Activated naive CD8-positive, alpha-beta T cell treated with anti-CD3 and anti-CD28 coated beads, Interleukin-2, amount 50 U/mL, for 24 hours (primary cell): ENCODE data around the gene CABP4.
"Not testable (repeated sequence)": the region's sequence is repeated elsewhere in the genome, so short reads cannot be mapped to it uniquely, and the experiment has no call there.

ENCODE experiments used
- ATAC-seq: fragments of 150-1000 bp; cut with Tn5 transposase; one replicate; pipeline ENCODE4 v1.10.0; 2021
- DNase-seq: peaks from one replicate; pipeline ENCODE4 v3.0.0; 2021
- H3K27ac Mint-ChIP-seq: one replicate; pipeline ENCODE4 v1.8.0; 2021; ENCODE audit warnings: mild to moderate bottlenecking, mixed read lengths
- H3K27me3 Mint-ChIP-seq: one replicate; pipeline ENCODE4 v1.8.0; 2021; ENCODE audit warnings: mixed read lengths
- H3K36me3 Mint-ChIP-seq: one replicate; pipeline ENCODE4 v1.8.0; 2021; ENCODE audit warnings: low read depth, mixed read lengths
- H3K4me1 Mint-ChIP-seq: one replicate; pipeline ENCODE4 v1.8.0; 2021; ENCODE audit warnings: mixed read lengths
- H3K4me3 Mint-ChIP-seq: one replicate; pipeline ENCODE4 v1.8.0; 2021; ENCODE audit warnings: mild to moderate bottlenecking, moderate library complexity, mixed read lengths
- H3K9me3 Mint-ChIP-seq: one replicate; pipeline ENCODE4 v1.8.0; 2021; ENCODE audit warnings: mixed read lengths

Gene CABP4

GRCh38 chr11:67468456-67468758, 13.3 kb downstream of the CABP4 start:
- no peaks in the 10 kb centered on the region for H3K9me3 Mint-ChIP-seq
- peak overlapping the region; percentile 91 for H3K4me3 Mint-ChIP-seq
- H3K27ac Mint-ChIP-seq: peak overlapping the region; percentile 88
- DNase-seq (peak; percentile 41), ATAC-seq (peak; percentile 0)
- no peaks in the 10 kb centered on the region for H3K27me3 Mint-ChIP-seq
- no peaks in the 10 kb centered on the region for H3K36me3 Mint-ChIP-seq
- H3K4me1 Mint-ChIP-seq: peaks cover 34% of the 10 kb centered on the region

- peak; percentile 87 for ATAC-seq
- H3K4me3 Mint-ChIP-seq: peak within 1 kb of the TSS; percentile 91
- H3K36me3 Mint-ChIP-seq: no peaks in the 10 kb centered on the region
Measured at GRCh38 chr11:67468759-67469507, 13.8 kb downstream of the CABP4 start, which contains the start of gene TMEM134. Gene TMEM134 (minus strand): TSS chr11:67469251. CDS start chr11:67469192, 59 bp downstream.

GRCh38 chr11:67469508-67469811, 14.3 kb downstream of the CABP4 start:
- no peaks in the 10 kb centered on the region for H3K9me3 Mint-ChIP-seq
- DNase-seq: no peak
- peak overlapping the region; percentile 65 for H3K27ac Mint-ChIP-seq
- ATAC-seq: no peak
- H3K4me3 Mint-ChIP-seq: peak overlapping the region; percentile 72
- H3K27me3 Mint-ChIP-seq: no peaks in the 10 kb centered on the region
- H3K4me1 Mint-ChIP-seq: peaks cover 30% of the 10 kb centered on the region
- H3K36me3 Mint-ChIP-seq: no peaks in the 10 kb centered on the region

More at GRCh38 chr11:67468759-67469507, 13.8 kb downstream of the CABP4 start, which contains the start of gene TMEM134:
- no peaks in the 10 kb centered on the region for H3K9me3 Mint-ChIP-seq
- H3K27me3 Mint-ChIP-seq: no peaks in the 10 kb centered on the region
- DNase-seq: peak; percentile 93
- peak within 1 kb of the TSS; percentile 88 for H3K27ac Mint-ChIP-seq
- peaks cover 34% of the 10 kb centered on the region for H3K4me1 Mint-ChIP-seq

- no peaks in the 10 kb centered on the region for H3K9me3 Mint-ChIP-seq
- H3K27ac Mint-ChIP-seq: peak overlapping the region; percentile 46
- H3K4me3 Mint-ChIP-seq: peak overlapping the region; percentile 45
- H3K36me3 Mint-ChIP-seq: no peaks in the 10 kb centered on the region
- H3K27me3 Mint-ChIP-seq: no peaks in the 10 kb centered on the region
- H3K4me1 Mint-ChIP-seq: peaks cover 25% of the 10 kb centered on the region
- ATAC-seq (no peak), DNase-seq (no peak)
Measured at GRCh38 chr11:67470337-67471002, 15.3 kb downstream of the CABP4 start.

- Mint-ChIP-seq H3K4me3 (no peak overlapping the region), H3K9me3 (no peaks in the 10 kb centered on the region), H3K27me3 (no peaks in the 10 kb centered on the region), H3K27ac (no peak overlapping the region), H3K4me1 (peaks cover 14% of the 10 kb centered on the region), H3K36me3 (no peaks in the 10 kb centered on the region)
- no peak for ATAC-seq
- no peak for DNase-seq
Measured at GRCh38 chr11:67472882-67473281, 17.7 kb downstream of the CABP4 start.

- H3K36me3 Mint-ChIP-seq, H3K27ac Mint-ChIP-seq, H3K4me3 Mint-ChIP-seq, ATAC-seq, H3K9me3 Mint-ChIP-seq, DNase-seq, H3K4me1 Mint-ChIP-seq, H3K27me3 Mint-ChIP-seq: not testable (repeated sequence)
Measured at GRCh38 chr11:67476692-67477091, 21.5 kb downstream of the CABP4 start.

GRCh38 chr11:67477344-67478050, 22.3 kb downstream of the CABP4 start:
- not testable (repeated sequence) for H3K4me3 Mint-ChIP-seq, DNase-seq, H3K27ac Mint-ChIP-seq, ATAC-seq, H3K9me3 Mint-ChIP-seq, H3K36me3 Mint-ChIP-seq, H3K27me3 Mint-ChIP-seq, H3K4me1 Mint-ChIP-seq

GRCh38 chr11:67482275-67482826, 27.2 kb downstream of the CABP4 start:
- Mint-ChIP-seq H3K4me3 (peak overlapping the region; percentile 93), H3K9me3 (no peaks in the 10 kb centered on the region), H3K36me3 (peaks cover 17% of the 10 kb centered on the region), H3K27ac (peak overlapping the region; percentile 99), H3K27me3 (no peaks in the 10 kb centered on the region), H3K4me1 (peaks cover 51% of the 10 kb centered on the region)
- DNase-seq: no peak
- ATAC-seq: no peak

GRCh38 chr11:67482827-67483798, 28.0 kb downstream of the CABP4 start, which contains the start of gene AIP:
Gene AIP (plus strand): TSS chr11:67483026. CDS start chr11:67483159, 133 bp downstream.
- H3K4me3 Mint-ChIP-seq: peak within 1 kb of the TSS; percentile 93
- DNase-seq (peak; percentile 97), ATAC-seq (peak; percentile 58)
- peaks cover 23% of the 10 kb centered on the region for H3K36me3 Mint-ChIP-seq
- no peaks in the 10 kb centered on the region for H3K9me3 Mint-ChIP-seq
- H3K27ac Mint-ChIP-seq: peak within 1 kb of the TSS; percentile 99
- H3K27me3 Mint-ChIP-seq: no peaks in the 10 kb centered on the region
- H3K4me1 Mint-ChIP-seq: peaks cover 58% of the 10 kb centered on the region

GRCh38 chr11:67483831-67484665, 28.9 kb downstream of the CABP4 start:
- H3K36me3 Mint-ChIP-seq: peaks cover 27% of the 10 kb centered on the region
- DNase-seq: peak; percentile 52
- ATAC-seq: peak; percentile 14
- peak overlapping the region; percentile 99 for H3K27ac Mint-ChIP-seq
- H3K27me3 Mint-ChIP-seq: no peaks in the 10 kb centered on the region
- H3K9me3 Mint-ChIP-seq: no peaks in the 10 kb centered on the region
- peak overlapping the region; percentile 93 for H3K4me3 Mint-ChIP-seq
- peaks cover 67% of the 10 kb centered on the region for H3K4me1 Mint-ChIP-seq

GRCh38 chr11:67484847-67485311, 29.7 kb downstream of the CABP4 start:
- peak; percentile 23 for ATAC-seq
- H3K27ac Mint-ChIP-seq: peak overlapping the region; percentile 99
- H3K36me3 Mint-ChIP-seq: peaks cover 31% of the 10 kb centered on the region
- peak; percentile 79 for DNase-seq
- H3K4me1 Mint-ChIP-seq: peaks cover 72% of the 10 kb centered on the region
- H3K27me3 Mint-ChIP-seq: no peaks in the 10 kb centered on the region
- no peaks in the 10 kb centered on the region for H3K9me3 Mint-ChIP-seq
- peak overlapping the region; percentile 93 for H3K4me3 Mint-ChIP-seq

GRCh38 chr11:67485873-67486361, 30.8 kb downstream of the CABP4 start:
- not testable (repeated sequence) for ATAC-seq, H3K9me3 Mint-ChIP-seq, H3K27me3 Mint-ChIP-seq
- peak overlapping the region; percentile 93 for H3K4me3 Mint-ChIP-seq
- peak overlapping the region; percentile 99 for H3K27ac Mint-ChIP-seq
- H3K4me1 Mint-ChIP-seq: peaks cover 73% of the 10 kb centered on the region
- peaks cover 31% of the 10 kb centered on the region for H3K36me3 Mint-ChIP-seq
- DNase-seq: peak; percentile 74
